GM23338 (cell line): Measurements from ENCODE around the gene MAP7D3.

ENCODE experiments used
- EZH2 ChIP-seq: fragments of 200-600 bp; sonication (generic); IDR thresholded peaks from one replicate; pipeline ENCODE4 v1.8.0; 2017; ENCODE audit warnings: antibody characterized with exemption, mild to moderate bottlenecking, low read depth; ENCODE audit not compliant: unreplicated experiment
- EZH2phosphoT487 ChIP-seq: fragments of 200-600 bp; sonication (generic); IDR thresholded peaks from one replicate; pipeline ENCODE4 v1.8.1; 2018; ENCODE audit warnings: antibody characterized with exemption; ENCODE audit not compliant: unreplicated experiment
- POLR2AphosphoS5 ChIP-seq: IDR thresholded peaks from 2 replicates; pipeline ENCODE4 v1.6.1; 2016; ENCODE audit warnings: antibody characterized with exemption, low read depth
- ZNF331 ChIP-seq: fragments of 250-450 bp; sonication (Bioruptor Pico); IDR thresholded peaks from 2 replicates; pipeline ENCODE4 v1.5.0; 2020; ENCODE audit warnings: low read depth, mild to moderate bottlenecking, moderate library complexity
- TF ChIP-seq, protein P1 (sequence below), 2 experiments: fragments of 200-600 bp in 1 of 2; sonication (generic) in 1 of 2; conservative IDR thresholded peaks; 2 replicates each; pipeline versions ENCODE4 v1.5.1 to v1.6.1; 2016 to 2017; ENCODE audit warnings: antibody characterized with exemption in 2 of 2, low read depth in 2 of 2, mild to moderate bottlenecking in 2 of 2, moderate library complexity in 1 of 2

DNA sequence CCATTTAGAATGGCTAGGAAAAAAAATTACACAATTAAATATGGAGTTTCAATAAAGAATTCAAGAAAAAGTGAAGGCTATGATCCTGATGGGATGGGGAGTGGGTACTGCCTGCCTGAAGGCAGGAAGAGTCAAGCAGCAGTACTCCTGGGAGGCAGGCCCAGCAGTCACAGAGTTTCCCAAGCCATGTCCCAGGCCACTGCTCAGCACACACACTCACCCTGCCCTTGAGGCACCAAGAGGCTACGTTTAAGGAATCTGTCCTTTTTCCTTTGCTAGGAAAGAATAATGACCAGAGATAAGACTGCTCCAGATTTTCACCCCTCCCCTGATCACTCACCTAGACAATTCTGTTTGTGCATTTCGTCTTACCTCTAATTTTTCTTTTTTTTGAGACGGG, 30.2 kb downstream of the MAP7D3 start:
- TF ChIP-seq EZH2, result no peak
- TF ChIP-seq, protein P1, sequence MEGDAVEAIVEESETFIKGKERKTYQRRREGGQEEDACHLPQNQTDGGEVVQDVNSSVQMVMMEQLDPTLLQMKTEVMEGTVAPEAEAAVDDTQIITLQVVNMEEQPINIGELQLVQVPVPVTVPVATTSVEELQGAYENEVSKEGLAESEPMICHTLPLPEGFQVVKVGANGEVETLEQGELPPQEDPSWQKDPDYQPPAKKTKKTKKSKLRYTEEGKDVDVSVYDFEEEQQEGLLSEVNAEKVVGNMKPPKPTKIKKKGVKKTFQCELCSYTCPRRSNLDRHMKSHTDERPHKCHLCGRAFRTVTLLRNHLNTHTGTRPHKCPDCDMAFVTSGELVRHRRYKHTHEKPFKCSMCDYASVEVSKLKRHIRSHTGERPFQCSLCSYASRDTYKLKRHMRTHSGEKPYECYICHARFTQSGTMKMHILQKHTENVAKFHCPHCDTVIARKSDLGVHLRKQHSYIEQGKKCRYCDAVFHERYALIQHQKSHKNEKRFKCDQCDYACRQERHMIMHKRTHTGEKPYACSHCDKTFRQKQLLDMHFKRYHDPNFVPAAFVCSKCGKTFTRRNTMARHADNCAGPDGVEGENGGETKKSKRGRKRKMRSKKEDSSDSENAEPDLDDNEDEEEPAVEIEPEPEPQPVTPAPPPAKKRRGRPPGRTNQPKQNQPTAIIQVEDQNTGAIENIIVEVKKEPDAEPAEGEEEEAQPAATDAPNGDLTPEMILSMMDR (conservative IDR thresholded peaks at IDR 0.05; ENCODE audit: low read depth in 2 of 2), result no peak
- TF ChIP-seq EZH2phosphoT487, result no peak
- TF ChIP-seq ZNF331, result no peak
- no peak for TF ChIP-seq POLR2AphosphoS5
